ENCODE measurements around the gene TRAPPC5. TPM values are rescaled to one million over a fixed set of nuclear protein-coding genes. Genes with fewer than 3 reads are reported as not detected.

Gene TRAPPC5
- total RNA-seq, 1 experiment from 2014 or later, result 105 TPM

- DNase-seq (ENCODE audit: low spot score), result no peak
- intact Hi-C loops (cut with micrococcal nuclease; ENCODE audit: unreplicated experiment), result no loop called here
- CTCF ChIA-PET, result no interaction called here
- no peaks in the 10 kb centered on the region for H3K9me3 ChIP-seq (ENCODE audit: low read depth, low read length, poor library complexity, severe bottlenecking)
- no peaks in the 10 kb centered on the region for H3K36me3 ChIP-seq (ENCODE audit: insufficient read depth, low read length, poor library complexity, severe bottlenecking)
- H3K27me3 ChIP-seq (replicated peaks; ENCODE audit: insufficient read depth, low read depth, low read length, poor library complexity), result no peaks in the 10 kb centered on the region
- no peak overlapping the region for H3K4me3 ChIP-seq (ENCODE audit: low read depth, low read length, poor library complexity, severe bottlenecking)
- no TSS peak for BruUV-seq (replicated peaks)
- no peak overlapping the region for H3K27ac ChIP-seq (ENCODE audit: low read depth, low read length, poor library complexity, severe bottlenecking)
- POLR2A ChIA-PET (ENCODE audit: low non-redundant PET), result no interaction called here
- TF ChIP-seq CTCF (conservative IDR thresholded peaks at IDR 0.05; ENCODE audit: low read depth, low read length), result no peak
- no peak for TF ChIP-seq EZH2 (IDR thresholded peaks at IDR 0.05; ENCODE audit: borderline replicate concordance, low read depth, low read length, poor library complexity, severe bottlenecking)
- peaks cover 9% of the 10 kb centered on the region for H3K4me1 ChIP-seq (ENCODE audit: insufficient read depth, low read length, poor library complexity, severe bottlenecking)
These were observed 39.8 kb upstream of the TRAPPC5 start for GRCh38 chr19:7640803-7641202.

- peaks cover 3% of the 10 kb centered on the region for H3K4me1 ChIP-seq (ENCODE audit: insufficient read depth, low read length, poor library complexity, severe bottlenecking)
- H3K27ac ChIP-seq (ENCODE audit: low read depth, low read length, poor library complexity, severe bottlenecking), result no peak overlapping the region
- no TSS peak for BruUV-seq (replicated peaks)
- ChIA-PET POLR2A (ENCODE audit: low non-redundant PET) (no interaction called here), CTCF (interaction anchor here (0.8 kb wide), 1 partner anchor 39 kb away, joined by 3 read pairs; the partner anchor contains the start of gene TRAPPC5)
- no peaks in the 10 kb centered on the region for H3K27me3 ChIP-seq (replicated peaks; ENCODE audit: insufficient read depth, low read depth, low read length, poor library complexity)
- H3K4me3 ChIP-seq (ENCODE audit: low read depth, low read length, poor library complexity, severe bottlenecking), result no peak overlapping the region
- no peak for DNase-seq (ENCODE audit: low spot score)
- intact Hi-C loops (cut with micrococcal nuclease; ENCODE audit: unreplicated experiment), result no loop called here
- H3K9me3 ChIP-seq (ENCODE audit: low read depth, low read length, poor library complexity, severe bottlenecking), result no peaks in the 10 kb centered on the region
- TF ChIP-seq CTCF (conservative IDR thresholded peaks at IDR 0.05; ENCODE audit: low read depth, low read length), result 0 out of 2 replicates have a peak, but pooled peaks have one; percentile 22
- TF ChIP-seq EZH2 (IDR thresholded peaks at IDR 0.05; ENCODE audit: borderline replicate concordance, low read depth, low read length, poor library complexity, severe bottlenecking), result no peak
- no peaks in the 10 kb centered on the region for H3K36me3 ChIP-seq (ENCODE audit: insufficient read depth, low read length, poor library complexity, severe bottlenecking)
These were observed 39.0 kb upstream of the TRAPPC5 start for GRCh38 chr19:7641290-7642276.

- no peak for TF ChIP-seq CTCF (conservative IDR thresholded peaks at IDR 0.05; ENCODE audit: low read depth, low read length)
- no peak for TF ChIP-seq EZH2 (IDR thresholded peaks at IDR 0.05; ENCODE audit: borderline replicate concordance, low read depth, low read length, poor library complexity, severe bottlenecking)
- no TSS peak for BruUV-seq (replicated peaks)
- no peak overlapping the region for H3K4me3 ChIP-seq (ENCODE audit: low read depth, low read length, poor library complexity, severe bottlenecking)
- no peaks in the 10 kb centered on the region for H3K27me3 ChIP-seq (replicated peaks; ENCODE audit: insufficient read depth, low read depth, low read length, poor library complexity)
- no peak overlapping the region for H3K27ac ChIP-seq (ENCODE audit: low read depth, low read length, poor library complexity, severe bottlenecking)
- intact Hi-C loops (cut with micrococcal nuclease; ENCODE audit: unreplicated experiment), result no loop called here
- DNase-seq (ENCODE audit: low spot score), result no peak
- ChIA-PET CTCF (interaction anchor here (0.5 to 0.8 kb wide), 3 partner anchors 15 to 77 kb away, joined by 3 to 4 read pairs (median 3); partner anchors contain the start of gene TRAPPC5), POLR2A (ENCODE audit: low non-redundant PET) (no interaction called here)
- no peaks in the 10 kb centered on the region for H3K4me1 ChIP-seq (ENCODE audit: insufficient read depth, low read length, poor library complexity, severe bottlenecking)
- H3K9me3 ChIP-seq (ENCODE audit: low read depth, low read length, poor library complexity, severe bottlenecking), result no peaks in the 10 kb centered on the region
- no peaks in the 10 kb centered on the region for H3K36me3 ChIP-seq (ENCODE audit: insufficient read depth, low read length, poor library complexity, severe bottlenecking)
These were observed 38.2 kb upstream of the TRAPPC5 start for GRCh38 chr19:7642295-7643030.

Measured in A673 (cell line).